ENCODE results near the gene MYOM3. TPM values are rescaled to one million over a fixed set of nuclear protein-coding genes. Genes with fewer than 3 reads are reported as not detected.
"Not testable (repeated sequence)": the region's sequence is repeated elsewhere in the genome, so short reads cannot be mapped to it uniquely, and the experiment has no call there.

Gene MYOM3
- total RNA-seq, 2 donors from 2014 or later, result not detected

- no peak for DNase-seq (ENCODE audit: low spot score in 2 of 2)
- no peaks in the 10 kb centered on the region for H3K36me3 Mint-ChIP-seq
- H3K27ac Mint-ChIP-seq, result no peak overlapping the region
- H3K9me3 Mint-ChIP-seq, result no peaks in the 10 kb centered on the region
- no peak for ATAC-seq
These were observed 36.9 kb downstream of the MYOM3 start for GRCh38 chr1:24074817-24075589.

- no peaks in the 10 kb centered on the region for H3K9me3 Mint-ChIP-seq
- H3K36me3 Mint-ChIP-seq, result no peaks in the 10 kb centered on the region
- ATAC-seq, result no peak
- no peak overlapping the region for H3K27ac Mint-ChIP-seq
- DNase-seq (ENCODE audit: low spot score in 2 of 2), result no peak
These were observed 37.7 kb downstream of the MYOM3 start for GRCh38 chr1:24074196-24074595.

- DNase-seq (ENCODE audit: low spot score in 2 of 2) (no peak), ATAC-seq (no peak)
- Mint-ChIP-seq H3K36me3 (no peaks in the 10 kb centered on the region), H3K9me3 (no peaks in the 10 kb centered on the region), H3K27ac (no peak overlapping the region)
These were observed 40.0 kb downstream of the MYOM3 start for GRCh38 chr1:24071941-24072340.

- Mint-ChIP-seq H3K36me3 (no peaks in the 10 kb centered on the region), H3K27ac (no peak overlapping the region), H3K9me3 (no peaks in the 10 kb centered on the region)
- peak; percentile 84 to 89 for ATAC-seq
- peak; percentile 61 to 82 for DNase-seq (ENCODE audit: low spot score in 2 of 2)
These were observed 41.0 kb downstream of the MYOM3 start for GRCh38 chr1:24070821-24071393.

GRCh38 chr1:24069817-24070216 lies 42.1 kb downstream of the MYOM3 start:
- no peak overlapping the region for H3K27ac Mint-ChIP-seq
- DNase-seq (ENCODE audit: low spot score in 2 of 2) (no peak), ATAC-seq (no peak)
- H3K36me3 Mint-ChIP-seq, result no peaks in the 10 kb centered on the region
- H3K9me3 Mint-ChIP-seq, result no peaks in the 10 kb centered on the region

GRCh38 chr1:24067978-24068377 lies 44.0 kb downstream of the MYOM3 start:
- no peak overlapping the region for H3K27ac Mint-ChIP-seq
- H3K36me3 Mint-ChIP-seq, result no peaks in the 10 kb centered on the region
- H3K9me3 Mint-ChIP-seq, result no peaks in the 10 kb centered on the region
- ATAC-seq, result no peak
- no peak for DNase-seq (ENCODE audit: low spot score in 2 of 2)

- H3K9me3 Mint-ChIP-seq, result peaks cover 0 to 5% of the 10 kb centered on the region in 2 donors
- no peak for ATAC-seq
- no peak overlapping the region for H3K27ac Mint-ChIP-seq
These were observed 46.6 kb downstream of the MYOM3 start for GRCh38 chr1:24065304-24065703.

GRCh38 chr1:24062221-24062620 lies 49.7 kb downstream of the MYOM3 start:
- DNase-seq (ENCODE audit: low spot score in 2 of 2) (no peak), ATAC-seq (no peak)
- H3K36me3 Mint-ChIP-seq, result no peaks in the 10 kb centered on the region
- H3K9me3 Mint-ChIP-seq, result peaks cover 0 to 5% of the 10 kb centered on the region in 2 donors
- H3K27ac Mint-ChIP-seq, result no peak overlapping the region

More at GRCh38 chr1:24065304-24065703, 46.6 kb downstream of the MYOM3 start:
- no peaks in the 10 kb centered on the region for H3K36me3 Mint-ChIP-seq
- DNase-seq (ENCODE audit: low spot score in 2 of 2), result no peak

GRCh38 chr1:24060482-24060881 lies 51.5 kb downstream of the MYOM3 start:
- no peak for ATAC-seq
- peaks cover 0 to 5% of the 10 kb centered on the region in 2 donors for H3K9me3 Mint-ChIP-seq
- no peaks in the 10 kb centered on the region for H3K36me3 Mint-ChIP-seq
- peak overlapping the region in 1 of 2 donors; percentile 60 for H3K27ac Mint-ChIP-seq
- DNase-seq (ENCODE audit: low spot score in 2 of 2), result no peak

GRCh38 chr1:24058671-24059455 lies 53.1 kb downstream of the MYOM3 start:
- Mint-ChIP-seq H3K36me3 (no peaks in the 10 kb centered on the region), H3K27ac (no peak overlapping the region), H3K9me3 (peaks cover 0 to 5% of the 10 kb centered on the region in 2 donors)
- DNase-seq (ENCODE audit: low spot score in 2 of 2), result no peak
- no peak for ATAC-seq

GRCh38 chr1:24057171-24057570 lies 54.8 kb downstream of the MYOM3 start:
- DNase-seq (ENCODE audit: low spot score in 2 of 2) (no peak), ATAC-seq (no peak)
- Mint-ChIP-seq H3K9me3 (peaks cover 0 to 3% of the 10 kb centered on the region in 2 donors), H3K36me3 (no peaks in the 10 kb centered on the region), H3K27ac (no peak overlapping the region)

- ATAC-seq, result no peak
- Mint-ChIP-seq H3K27ac (no peak overlapping the region), H3K36me3 (no peaks in the 10 kb centered on the region), H3K9me3 (no peaks in the 10 kb centered on the region)
- no peak for DNase-seq (ENCODE audit: low spot score in 2 of 2)
These were observed 56.3 kb downstream of the MYOM3 start for GRCh38 chr1:24055681-24056080.

GRCh38 chr1:24052220-24052619 lies 59.7 kb downstream of the MYOM3 start:
- Mint-ChIP-seq H3K27ac (no peak overlapping the region), H3K36me3 (no peaks in the 10 kb centered on the region), H3K9me3 (no peaks in the 10 kb centered on the region)
- ATAC-seq, result no peak
- no peak for DNase-seq (ENCODE audit: low spot score in 2 of 2)

- ATAC-seq (no peak), DNase-seq (ENCODE audit: low spot score in 2 of 2) (no peak)
- no peak overlapping the region for H3K27ac Mint-ChIP-seq
- no peaks in the 10 kb centered on the region for H3K36me3 Mint-ChIP-seq
- H3K9me3 Mint-ChIP-seq, result no peaks in the 10 kb centered on the region
These were observed 60.6 kb downstream of the MYOM3 start for GRCh38 chr1:24051206-24051945.

GRCh38 chr1:24049733-24050132 lies 62.2 kb downstream of the MYOM3 start:
- H3K27ac Mint-ChIP-seq, result no peak overlapping the region
- no peaks in the 10 kb centered on the region for H3K36me3 Mint-ChIP-seq
- DNase-seq (ENCODE audit: low spot score in 2 of 2) (no peak), ATAC-seq (no peak)
- no peaks in the 10 kb centered on the region for H3K9me3 Mint-ChIP-seq

- not testable (repeated sequence) for H3K36me3 Mint-ChIP-seq; ATAC-seq; DNase-seq (ENCODE audit: low spot score in 2 of 2); H3K9me3 Mint-ChIP-seq; H3K27ac Mint-ChIP-seq
These were observed 63.0 kb downstream of the MYOM3 start for GRCh38 chr1:24048894-24049293.

All from activated naive CD4-positive, alpha-beta T cell treated with anti-CD3 and anti-CD28 coated beads, Interleukin-2, amount 50 U/mL, for 72 hours (primary cell).